Body of pancreas (tissue), 4 donors: Measurements from ENCODE around the gene HDAC1. TPM values are rescaled to one million over a fixed set of nuclear protein-coding genes. Genes with fewer than 3 reads are reported as not detected.

Experiments
- ATAC-seq: fragments of 150-250 bp; one replicate; pipeline ENCODE4 v1.9.1; 2016
- DNase-seq, 4 donors: peaks; one replicate each; pipeline ENCODE4 v3.0.0-alpha.2; 2019
- H3K27ac ChIP-seq, 4 donors: fragments of 200-600 bp; sonication (generic); 1 replicate in 3 of 4; 2 replicates in 1 of 4; pipeline versions ENCODE4 v1.5.1 to v1.6.1; 2016 to 2019; ENCODE audit warnings: mild to moderate bottlenecking in 1 of 4, mixed read lengths in 1 of 4, moderate library complexity in 1 of 4
- H3K27me3 ChIP-seq, 2 donors: fragments of 200-600 bp; sonication (generic); one replicate each; pipeline ENCODE4 v1.6.0; 2016; ENCODE audit warnings: mild to moderate bottlenecking in 1 of 2
- H3K36me3 ChIP-seq, 2 donors: fragments of 200-600 bp; sonication (generic); replicated peaks in 1 of 2; 2 replicates each; pipeline ENCODE4 v1.5.1; 2016; ENCODE audit warnings: low read depth in 2 of 2; ENCODE audit not compliant: insufficient read depth in 1 of 2
- H3K4me1 ChIP-seq: fragments of 200-600 bp; sonication (generic); one replicate; pipeline ENCODE4 v1.6.0; 2016
- H3K4me3 ChIP-seq, 2 donors: fragments of 200-600 bp; sonication (generic); 1 replicate in 1 of 2; 2 replicates in 1 of 2; pipeline ENCODE4 v1.5.1; 2016 to 2019
- H3K9me3 ChIP-seq, 3 donors: fragments of 200-600 bp; sonication (generic); 1 replicate in 2 of 3; 2 replicates in 1 of 3; pipeline ENCODE4 v1.5.1; 2016
- CTCF ChIP-seq, 7 experiments: fragments of 450-650 bp in 4 of 7; fragments of 200-600 bp in 3 of 7; sonication (generic) in 3 of 7; IDR thresholded peaks; one replicate each; pipeline ENCODE4 v1.5.1; 2016 to 2019; ENCODE audit warnings: antibody characterized with exemption in 7 of 7
- POLR2A ChIP-seq, 3 donors: fragments of 450-650 bp; IDR thresholded peaks; one replicate each; pipeline ENCODE4 v1.6.1; 2016; ENCODE audit warnings: antibody characterized with exemption in 3 of 3, mild to moderate bottlenecking in 2 of 3
- WGBS, 2 donors: methylation state at CpG; one replicate each; pipeline ENCODE4 v1.1.5; 2017; 5-methylcytosine and 5-hydroxymethylcytosine counted together
- intact Hi-C: fragments of 100-400 bp; cut with DNase I; formaldehyde crosslinking; loops from one replicate; pipeline ENCODE4 v1.15.1; 2023
- total RNA-seq, 2 donors: library from RNA; depleted of rRNA; stranded (reverse); fragments of >200 nt; gene quantifications; one replicate each; pipeline ENCODE4 v1.1.0, GENCODE V29; 2016

The HDAC1 gene
- total RNA-seq, 2 donors from 2014 or later: 32.7 to 50.4 TPM

- peak in 2 of 4 donors; percentile 30 to 50 for DNase-seq
- TF ChIP-seq POLR2A (IDR thresholded peaks at IDR 0.05): no peak
- no peak for TF ChIP-seq CTCF (IDR thresholded peaks at IDR 0.05)
- Histone ChIP-seq H3K4me3 (no peak overlapping the region), H3K27ac (no peak overlapping the region), H3K36me3 (no peaks in the 10 kb centered on the region), H3K27me3 (no peaks in the 10 kb centered on the region), H3K4me1 (peaks cover 42% of the 10 kb centered on the region), H3K9me3 (no peaks in the 10 kb centered on the region)
- ATAC-seq: no peak
- WGBS, 2 donors: 44 to 65% methylated on average over 4 to 8 of the region's 8 CpGs
- intact Hi-C loops: no loop called here
Measured at GRCh38 chr1:32349211-32349708, 57.4 kb downstream of the HDAC1 start.

DNA sequence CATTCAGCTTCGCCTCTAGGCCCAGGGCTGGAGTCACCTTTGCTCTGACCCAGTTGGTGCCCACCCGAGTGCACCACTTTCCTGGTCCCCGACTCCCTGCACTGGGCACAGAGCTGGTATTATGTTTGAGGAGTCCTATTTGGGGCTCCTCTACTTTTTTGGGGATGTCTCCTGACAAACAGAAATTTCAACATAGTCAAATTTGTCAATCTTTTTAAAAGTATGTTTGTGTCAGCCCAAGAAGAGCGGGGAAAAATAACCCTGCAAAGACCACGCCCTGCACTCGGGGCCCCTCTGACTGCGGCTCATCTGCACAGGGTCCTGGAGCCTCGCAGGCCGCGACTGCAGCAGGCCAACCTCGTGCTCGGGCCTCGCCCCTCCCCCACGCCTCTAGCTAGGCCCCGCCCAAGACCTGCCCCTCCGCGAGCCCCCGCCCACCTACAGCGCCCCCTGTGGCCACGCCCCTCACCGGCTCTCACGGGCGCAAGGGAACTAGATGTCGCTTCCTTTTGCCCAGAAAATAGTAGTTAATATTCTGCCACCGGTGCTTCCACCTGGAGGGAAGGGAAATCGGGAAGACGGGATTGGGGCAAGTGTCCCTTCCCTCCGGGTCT is 59.0 kb downstream of the HDAC1 start:
- Histone ChIP-seq H3K36me3 (no peaks in the 10 kb centered on the region), H3K27ac (peak overlapping the region; percentile 77 to 97 (median 93)), H3K27me3 (no peaks in the 10 kb centered on the region), H3K4me1 (peaks cover 40% of the 10 kb centered on the region), H3K4me3 (peak overlapping the region; percentile 14 to 63), H3K9me3 (no peaks in the 10 kb centered on the region)
- intact Hi-C loops: no loop called here
- peak in 1 of 4 donors; percentile 82 for DNase-seq
- 17 to 41% methylated on average over 16 to 28 of the region's 28 CpGs for WGBS, 2 donors
- ATAC-seq: peak; percentile 62
- TF ChIP-seq CTCF (IDR thresholded peaks at IDR 0.05) (peak; percentile 53 to 82 (median 78)), POLR2A (IDR thresholded peaks at IDR 0.05) (no peak)

- TF ChIP-seq CTCF (IDR thresholded peaks at IDR 0.05) (no peak), POLR2A (IDR thresholded peaks at IDR 0.05) (peak; percentile 82 to 96 (median 89))
- Histone ChIP-seq H3K27ac (peak overlapping the region; percentile 77 to 97 (median 93)), H3K4me3 (peak overlapping the region; percentile 14 to 63), H3K9me3 (no peaks in the 10 kb centered on the region), H3K27me3 (no peaks in the 10 kb centered on the region), H3K36me3 (no peaks in the 10 kb centered on the region), H3K4me1 (peaks cover 37% of the 10 kb centered on the region)
- DNase-seq (peak; percentile 96 to 98 (median 97)), ATAC-seq (peak; percentile 94)
- WGBS, 2 donors: 0 to 1% methylated on average over 3 to 73 of the region's 75 CpGs
- intact Hi-C loops: no loop called here
Measured at GRCh38 chr1:32351399-32352238, 59.7 kb downstream of the HDAC1 start.

DNA sequence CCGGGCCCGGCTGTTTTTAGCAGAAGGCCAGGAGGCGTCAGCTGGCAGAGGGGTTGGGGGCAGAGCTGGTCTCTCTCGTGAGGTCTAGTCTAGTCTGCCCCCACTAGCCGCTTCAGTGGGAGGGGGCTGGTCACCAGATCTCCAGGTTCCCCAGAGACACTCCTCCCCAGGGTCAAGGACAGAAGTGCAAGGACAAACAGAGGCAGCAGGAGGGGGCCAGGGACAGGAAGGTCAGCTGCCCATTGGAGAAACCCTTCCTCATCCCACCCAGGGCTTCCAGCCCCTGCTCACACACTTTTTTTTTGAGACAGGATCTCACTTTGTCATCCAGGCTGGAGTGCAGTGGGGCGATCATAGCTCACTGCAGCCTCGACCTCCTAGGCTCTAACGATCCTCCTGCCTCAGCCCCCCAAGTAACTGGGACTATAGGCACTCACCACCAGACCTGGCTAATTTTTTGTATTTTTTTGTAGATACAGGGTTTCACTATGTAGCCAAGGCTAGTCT is 60.4 kb downstream of the HDAC1 start:
- TF ChIP-seq POLR2A (IDR thresholded peaks at IDR 0.05) (no peak), CTCF (IDR thresholded peaks at IDR 0.05) (no peak)
- intact Hi-C loops: no loop called here
- Histone ChIP-seq H3K27me3 (no peaks in the 10 kb centered on the region), H3K4me3 (peak overlapping the region; percentile 14 to 63), H3K27ac (peak overlapping the region; percentile 77 to 97 (median 93)), H3K36me3 (no peaks in the 10 kb centered on the region), H3K4me1 (peaks cover 37% of the 10 kb centered on the region), H3K9me3 (no peaks in the 10 kb centered on the region)
- ATAC-seq (no peak), DNase-seq (no peak)
- 32 to 36% methylated on average over 5 to 8 of the region's 8 CpGs for WGBS, 2 donors
